KBM-7 (cell line): Measurements from ENCODE around the gene HERC3.
A peak's percentile ranks its signal among the peaks of the same experiment; 100 is the strongest.

Source experiments
- DNase-seq: peaks from one replicate; pipeline ENCODE4 v3.0.0-alpha.2; 2015
- in situ Hi-C: fragments of 300-500 bp; cut with MboI; formaldehyde crosslinking; loops from 2 replicates; pipeline ENCODE4 v1.14.3; 2020; ENCODE audit warnings: low sequenced_read_pairs, low pct_unique_long_range_greater_than_20kb, mixed read lengths

HERC3 gene

GRCh38 chr4:88591787-88592599 is at the start of gene HERC3:
Gene HERC3 (plus strand): TSS chr4:88592480. CDS start chr4:88605824, 13,344 bp downstream.
- in situ Hi-C loops, result no loop called here
- peak; percentile 95 for DNase-seq

- DNase-seq, result no peak
- in situ Hi-C loops, result loop anchor here (25.0 kb wide), 1 partner anchor 112 kb away; no protein-coding TSS in a partner anchor
Observed at GRCh38 chr4:88549815-88550214, 42.5 kb upstream of the HERC3 start.

- in situ Hi-C loops, result no loop called here
- DNase-seq, result no peak
Observed at GRCh38 chr4:88567591-88567990, 24.7 kb upstream of the HERC3 start.

- DNase-seq, result no peak
- in situ Hi-C loops, result no loop called here
Observed at GRCh38 chr4:88570001-88570400, 22.3 kb upstream of the HERC3 start.

- in situ Hi-C loops, result no loop called here
- DNase-seq, result no peak
Observed at GRCh38 chr4:88573276-88573980, 18.9 kb upstream of the HERC3 start.

- in situ Hi-C loops, result no loop called here
- no peak for DNase-seq
Observed at GRCh38 chr4:88573995-88574394, 18.3 kb upstream of the HERC3 start.

GRCh38 chr4:88575186-88575585 is 17.1 kb upstream of the HERC3 start:
- DNase-seq, result no peak
- in situ Hi-C loops, result no loop called here

- in situ Hi-C loops, result no loop called here
- no peak for DNase-seq
Observed at GRCh38 chr4:88582493-88582892, 9.8 kb upstream of the HERC3 start.

- no peak for DNase-seq
- in situ Hi-C loops, result no loop called here
Observed at GRCh38 chr4:88583631-88584470, 8.4 kb upstream of the HERC3 start.

GRCh38 chr4:88584471-88584900 is 7.8 kb upstream of the HERC3 start:
- in situ Hi-C loops, result no loop called here
- no peak for DNase-seq

GRCh38 chr4:88585917-88586316 is 6.4 kb upstream of the HERC3 start:
- no peak for DNase-seq
- in situ Hi-C loops, result no loop called here

GRCh38 chr4:88587306-88587705 is 5.0 kb upstream of the HERC3 start:
- no peak for DNase-seq
- in situ Hi-C loops, result no loop called here

GRCh38 chr4:88592600-88593448 is 544 bp downstream of the HERC3 start:
- DNase-seq, result peak; percentile 85
- in situ Hi-C loops, result no loop called here

- in situ Hi-C loops, result no loop called here
- no peak for DNase-seq
Observed at GRCh38 chr4:88597970-88598660, 5.8 kb downstream of the HERC3 start.

- in situ Hi-C loops, result no loop called here
- DNase-seq, result no peak
Observed at GRCh38 chr4:88599298-88599697, 7.0 kb downstream of the HERC3 start.

GRCh38 chr4:88599714-88600113 is 7.4 kb downstream of the HERC3 start:
- DNase-seq, result no peak
- in situ Hi-C loops, result no loop called here

GRCh38 chr4:88600176-88600838 is 8.0 kb downstream of the HERC3 start:
- in situ Hi-C loops, result no loop called here
- DNase-seq, result no peak
